Forelimb muscle (tissue), 1 donor: ENCODE results near the gene SDF4. TPM values are rescaled to one million over a fixed set of nuclear protein-coding genes. Genes with fewer than 3 reads are reported as not detected.
"Not testable (repeated sequence)": the region's sequence is repeated elsewhere in the genome, so short reads cannot be mapped to it uniquely, and the experiment has no call there.

ENCODE experiments used
- DNase-seq: peaks from one replicate; pipeline ENCODE4 v3.0.0-alpha.2; 2013; ENCODE audit warnings: low read depth
- polyA plus RNA-seq: library from polyadenylated mRNA; unstranded; fragments of 120-200 nt; gene quantifications from one replicate; pipeline ENCODE4 v1.2.1, GENCODE V29; 2013; ENCODE audit not compliant: insufficient read length

Gene SDF4
- polyA plus RNA-seq, 1 donor, result 88.6 TPM

GRCh38 chr1:1179983-1180861 lies 51.6 kb downstream of the SDF4 start:
- DNase-seq, result no peak

GRCh38 chr1:1179346-1179982 lies 52.3 kb downstream of the SDF4 start:
- no peak for DNase-seq

DNA sequence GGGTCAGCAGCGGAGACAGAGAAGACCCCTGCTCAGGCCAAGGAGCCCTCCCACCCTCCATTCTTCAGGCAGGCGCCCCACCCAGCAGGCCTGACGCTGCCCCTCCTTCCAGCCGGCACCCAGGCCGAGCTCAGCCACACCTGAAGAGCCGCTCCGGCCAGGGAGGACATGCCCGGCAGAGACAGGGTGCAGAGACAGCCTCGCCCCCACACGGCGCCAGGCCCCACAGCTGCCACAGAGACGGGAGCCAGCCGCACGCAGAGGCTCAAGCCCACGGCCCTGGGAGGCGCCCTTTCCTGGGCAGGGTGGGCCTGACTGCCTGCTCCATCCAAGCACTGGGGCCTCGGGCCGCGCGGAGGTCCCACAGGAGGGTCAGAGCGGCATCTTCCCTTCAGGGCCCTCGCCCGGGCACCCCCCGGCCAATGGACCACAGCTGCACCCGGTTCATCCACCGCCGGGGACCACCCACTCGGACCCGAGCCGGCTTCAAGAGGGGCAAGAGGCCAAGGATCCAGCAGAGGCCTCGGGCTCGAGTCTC lies 52.9 kb downstream of the SDF4 start:
- DNase-seq, result no peak

- no peak for DNase-seq
These were observed 54.2 kb downstream of the SDF4 start for GRCh38 chr1:1177452-1178206.

DNA sequence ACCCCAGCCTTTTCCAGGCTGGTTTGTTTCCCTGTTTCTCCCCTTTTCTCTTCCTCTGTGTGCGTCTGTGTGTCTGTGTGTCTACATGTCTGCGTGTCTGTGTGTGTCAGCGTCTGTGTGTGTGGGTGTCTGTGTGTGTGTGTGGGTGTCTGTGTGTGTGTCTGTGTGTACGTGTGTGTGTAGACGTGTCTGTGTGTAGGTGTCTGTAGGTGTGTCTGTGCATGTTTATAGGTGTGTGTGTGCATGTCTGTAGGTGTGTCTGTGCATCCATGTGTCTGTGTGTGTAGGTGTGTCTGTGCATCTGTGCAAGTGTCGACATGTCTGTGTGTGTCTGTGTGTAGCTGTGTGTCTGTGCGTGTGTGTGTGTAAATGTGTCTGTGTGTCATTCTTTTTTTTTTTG lies 54.9 kb downstream of the SDF4 start:
- no peak for DNase-seq

- not testable (repeated sequence) for DNase-seq
These were observed 55.6 kb downstream of the SDF4 start for GRCh38 chr1:1176063-1176761.

GRCh38 chr1:1175221-1176062 lies 56.4 kb downstream of the SDF4 start:
- no peak for DNase-seq

- DNase-seq, result no peak
These were observed 57.9 kb downstream of the SDF4 start, which contains the start of gene TTLL10 for GRCh38 chr1:1173793-1174415. TTLL10 (plus strand) TSS chr1:1173880; CDS start chr1:1179216, 5,336 bp downstream.

- no peak for DNase-seq
These were observed 58.6 kb downstream of the SDF4 start for GRCh38 chr1:1173061-1173792.

DNA sequence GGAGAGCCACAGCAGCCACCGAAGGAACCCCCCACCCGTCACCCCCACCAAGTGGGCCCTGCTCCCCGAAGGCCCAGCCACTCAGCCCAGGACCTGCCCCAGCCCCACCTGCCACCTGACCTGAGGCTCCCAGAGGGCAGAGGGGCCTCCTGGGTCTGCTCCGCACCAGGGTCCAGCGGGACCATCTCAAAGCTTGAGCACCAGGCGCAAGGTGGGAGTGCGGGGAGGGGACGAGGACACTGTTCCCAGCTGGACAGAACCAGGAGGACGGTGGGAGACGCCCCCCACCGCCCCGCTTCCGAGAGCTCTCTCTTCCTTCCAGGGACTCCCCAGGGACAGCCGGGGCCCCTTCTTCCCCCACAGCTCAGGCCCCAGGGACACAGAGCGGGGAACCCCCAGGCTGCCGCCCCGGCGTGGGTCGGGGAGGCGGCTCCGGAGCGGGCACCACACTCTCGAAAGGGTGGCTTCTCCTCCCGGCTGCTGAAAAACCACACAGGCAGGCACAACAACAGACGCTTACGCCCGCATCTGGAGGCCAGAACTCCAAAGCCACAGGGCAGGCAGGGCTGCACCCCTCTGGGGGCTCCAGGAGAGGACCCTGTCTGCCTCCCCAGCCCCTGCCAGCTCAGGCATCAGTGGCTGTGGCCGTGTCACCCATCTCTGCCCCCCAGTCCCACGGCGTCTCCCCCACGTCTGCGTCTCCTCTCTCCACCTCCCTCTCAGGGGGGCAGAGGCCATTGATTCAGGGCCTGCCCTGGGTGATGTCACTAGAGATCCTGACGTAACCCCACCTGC lies 60.1 kb downstream of the SDF4 start:
- DNase-seq, result no peak

DNA sequence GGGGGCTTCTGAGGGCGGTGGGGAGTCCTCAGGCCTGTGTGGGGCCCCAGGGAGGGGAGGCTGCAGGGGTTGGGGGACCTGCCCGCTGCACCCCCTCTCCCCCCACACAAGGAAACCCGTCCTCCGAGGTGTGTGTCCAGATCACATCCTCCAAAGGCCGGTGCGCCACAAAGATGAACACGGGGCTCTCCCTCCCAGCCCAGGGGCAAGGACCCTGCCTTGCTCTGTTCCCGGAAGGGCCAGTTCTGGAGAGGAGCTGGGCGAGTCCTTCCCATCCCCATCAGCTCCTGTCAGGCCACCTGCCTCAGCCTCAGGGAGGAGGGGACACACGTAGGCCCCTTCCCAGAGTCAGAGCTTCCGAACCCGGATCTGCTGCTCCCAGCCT lies 60.6 kb downstream of the SDF4 start:
- no peak for DNase-seq

- DNase-seq, result no peak
These were observed 61.3 kb downstream of the SDF4 start for GRCh38 chr1:1170215-1171091.

- no peak for DNase-seq
These were observed 62.2 kb downstream of the SDF4 start for GRCh38 chr1:1169429-1170214.

GRCh38 chr1:1168451-1169411 lies 63.1 kb downstream of the SDF4 start:
- no peak for DNase-seq

DNA sequence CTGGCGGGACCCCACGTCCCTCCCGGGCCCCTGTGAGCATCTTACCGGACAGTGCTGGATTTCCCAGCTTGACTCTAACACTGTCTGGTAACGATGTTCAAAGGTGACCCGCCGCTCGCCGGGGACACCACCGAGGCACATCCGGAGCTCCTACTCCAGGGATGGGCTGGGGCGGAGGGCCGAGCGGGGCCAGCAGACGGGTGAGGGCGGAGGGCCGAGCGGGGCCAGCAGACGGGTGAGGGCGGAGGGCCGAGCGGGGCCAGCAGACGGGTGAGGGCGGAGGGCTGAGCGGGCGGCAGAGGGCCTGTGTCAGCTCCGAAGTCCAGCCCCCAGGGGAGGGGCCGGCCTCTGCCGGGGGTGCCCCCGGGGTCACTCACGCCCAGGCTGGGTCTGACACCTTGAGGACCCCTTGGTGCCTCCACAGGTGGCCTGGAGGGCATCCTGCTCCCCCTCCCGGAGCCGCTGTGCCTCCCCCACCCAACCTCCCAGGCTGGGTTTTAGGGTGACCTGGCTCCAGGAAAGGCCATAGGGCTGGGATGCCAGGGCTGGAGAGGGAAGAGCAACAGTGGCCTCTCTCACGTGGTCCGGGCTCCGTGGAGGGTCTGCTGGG lies 63.9 kb downstream of the SDF4 start:
- no peak for DNase-seq
